Natural killer cell (primary cell): ENCODE results near the gene PRR5. TPM values are rescaled to one million over a fixed set of nuclear protein-coding genes. Genes with fewer than 3 reads are reported as not detected.

Experiments used
- ATAC-seq, 3 donors: fragments of 150-1000 bp in 2 of 3; fragments of 200-7000 bp in 1 of 3; cut with Tn5 transposase; 1 replicate in 1 of 3; 2 replicates in 2 of 3; pipeline ENCODE4 v1.10.0; 2021; ENCODE audit warnings: mild to moderate bottlenecking in 2 of 3, moderate library complexity in 2 of 3
- DNase-seq, 2 donors: peaks; one replicate each; pipeline versions ENCODE4 v3.0.0 to v3.0.0-alpha.2; 2013 to 2021; ENCODE audit warnings: mixed read lengths in 1 of 2
- H3K27ac ChIP-seq: one replicate; pipeline ENCODE4 v1.5.1; 2013; ENCODE audit warnings: mild to moderate bottlenecking, low read length
- H3K27me3 ChIP-seq: one replicate; pipeline ENCODE4 v1.6.1; 2013; ENCODE audit warnings: low read length; ENCODE audit not compliant: control insufficient read depth, insufficient read depth
- H3K36me3 ChIP-seq: one replicate; pipeline ENCODE4 v1.6.1; 2013; ENCODE audit warnings: low read length; ENCODE audit not compliant: control insufficient read depth, insufficient read depth
- H3K4me1 ChIP-seq: one replicate; pipeline ENCODE4 v1.6.1; 2013; ENCODE audit warnings: low read length; ENCODE audit not compliant: control insufficient read depth, insufficient read depth
- H3K4me3 ChIP-seq: one replicate; pipeline ENCODE4 v1.5.1; 2013; ENCODE audit warnings: low read length
- H3K9me3 ChIP-seq: one replicate; pipeline ENCODE4 v1.6.1; 2013; ENCODE audit warnings: low read length; ENCODE audit not compliant: control insufficient read depth, insufficient read depth
- H3K27ac Mint-ChIP-seq, 2 donors: one replicate each; pipeline ENCODE4 v1.8.0; 2022; ENCODE audit warnings: mild to moderate bottlenecking in 2 of 2, mixed read lengths in 2 of 2, moderate library complexity in 1 of 2
- H3K27me3 Mint-ChIP-seq, 2 donors: one replicate each; pipeline ENCODE4 v1.8.0; 2022; ENCODE audit warnings: low read depth in 2 of 2, mixed read lengths in 2 of 2
- H3K36me3 Mint-ChIP-seq: one replicate; pipeline ENCODE4 v1.8.0; 2022; ENCODE audit warnings: mixed read lengths
- H3K4me1 Mint-ChIP-seq, 2 donors: one replicate each; pipeline ENCODE4 v1.8.0; 2022; ENCODE audit warnings: mixed read lengths in 2 of 2
- H3K4me3 Mint-ChIP-seq: one replicate; pipeline ENCODE4 v1.8.0; 2022; ENCODE audit warnings: mild to moderate bottlenecking, moderate library complexity, mixed read lengths
- H3K9me3 Mint-ChIP-seq, 2 donors: one replicate each; pipeline ENCODE4 v1.8.0; 2022; ENCODE audit warnings: mixed read lengths in 2 of 2
- CTCF ChIP-seq: fragments of 200-600 bp; IDR thresholded peaks from one replicate; pipeline ENCODE4 v1.8.0; 2022; ENCODE audit warnings: antibody characterized with exemption
- WGBS: methylation state at CpG from one replicate; pipeline ENCODE4 v1.1.7; 2013; ENCODE audit warnings: missing lambda C conversion rate; ENCODE audit not compliant: insufficient coverage; 5-methylcytosine and 5-hydroxymethylcytosine counted together
- intact Hi-C: fragments of 100-400 bp; cut with micrococcal nuclease; formaldehyde crosslinking; loops from one replicate; pipeline ENCODE4 v1.14.2; 2022
- total RNA-seq, 4 donors: library from RNA; stranded (reverse); fragments of 120-200 nt in 1 of 4; gene quantifications; one replicate each; pipeline versions ENCODE4 v1.2.3 to v1.2.4, GENCODE V29; 2013 to 2022

The PRR5 gene
- total RNA-seq, 3 donors from 2014 or later (not counting 1 experiment from before 2014, with no cell fraction given): 92.6 to 133 (median 93.4) TPM

- Mint-ChIP-seq H3K36me3 (no peaks in the 10 kb centered on the region), H3K4me3 (no peak overlapping the region), H3K27me3 (no peaks in the 10 kb centered on the region), H3K27ac (peak overlapping the region in 1 of 2 donors; percentile 36), H3K4me1 (peaks cover 34 to 63% of the 10 kb centered on the region in 2 donors), H3K9me3 (no peaks in the 10 kb centered on the region)
- Histone ChIP-seq H3K9me3 (no peaks in the 10 kb centered on the region), H3K4me1 (peaks cover 42% of the 10 kb centered on the region), H3K27me3 (no peaks in the 10 kb centered on the region), H3K27ac (no peak overlapping the region), H3K4me3 (no peak overlapping the region), H3K36me3 (no peaks in the 10 kb centered on the region)
- intact Hi-C loops: loop anchor here (10.0 kb wide), 1 partner anchor 692 kb away; no protein-coding TSS in a partner anchor
- ATAC-seq: no peak
- no peak for DNase-seq
- WGBS: 89% methylated on average over 7 of the region's 10 CpGs
- no peak for TF ChIP-seq CTCF
Observed at GRCh38 chr22:44686873-44687600, 15.0 kb upstream of the PRR5 start.

GRCh38 chr22:44689173-44689572 lies 12.8 kb upstream of the PRR5 start:
- ATAC-seq (no peak), DNase-seq (no peak)
- Histone ChIP-seq H3K4me3 (no peak overlapping the region), H3K4me1 (peaks cover 21% of the 10 kb centered on the region), H3K36me3 (no peaks in the 10 kb centered on the region), H3K27me3 (no peaks in the 10 kb centered on the region), H3K27ac (no peak overlapping the region), H3K9me3 (no peaks in the 10 kb centered on the region)
- 98% methylated on average over 10 of the region's 10 CpGs for WGBS
- no peak for TF ChIP-seq CTCF
- Mint-ChIP-seq H3K4me1 (peaks cover 28 to 61% of the 10 kb centered on the region in 2 donors), H3K36me3 (no peaks in the 10 kb centered on the region), H3K27me3 (no peaks in the 10 kb centered on the region), H3K4me3 (no peak overlapping the region), H3K9me3 (no peaks in the 10 kb centered on the region), H3K27ac (no peak overlapping the region)
- intact Hi-C loops: loop anchor here (10.0 kb wide), 1 partner anchor 694 kb away; no protein-coding TSS in a partner anchor

- Mint-ChIP-seq H3K27me3 (no peaks in the 10 kb centered on the region), H3K9me3 (no peaks in the 10 kb centered on the region), H3K4me1 (peaks cover 20 to 59% of the 10 kb centered on the region in 2 donors), H3K36me3 (no peaks in the 10 kb centered on the region), H3K4me3 (no peak overlapping the region), H3K27ac (peak overlapping the region in 1 of 2 donors; percentile 40)
- DNase-seq (no peak), ATAC-seq (no peak)
- 84% methylated on average over 9 of the region's 9 CpGs for WGBS
- intact Hi-C loops: loop anchor here (10.0 kb wide), 1 partner anchor 695 kb away; no protein-coding TSS in a partner anchor
- Histone ChIP-seq H3K4me1 (peaks cover 13% of the 10 kb centered on the region), H3K27ac (no peak overlapping the region), H3K9me3 (no peaks in the 10 kb centered on the region), H3K27me3 (no peaks in the 10 kb centered on the region), H3K4me3 (no peak overlapping the region), H3K36me3 (no peaks in the 10 kb centered on the region)
- no peak for TF ChIP-seq CTCF
Observed at GRCh38 chr22:44689915-44690524, 12.0 kb upstream of the PRR5 start.
